Measurements from ENCODE around the gene DIRAS1.

DNA sequence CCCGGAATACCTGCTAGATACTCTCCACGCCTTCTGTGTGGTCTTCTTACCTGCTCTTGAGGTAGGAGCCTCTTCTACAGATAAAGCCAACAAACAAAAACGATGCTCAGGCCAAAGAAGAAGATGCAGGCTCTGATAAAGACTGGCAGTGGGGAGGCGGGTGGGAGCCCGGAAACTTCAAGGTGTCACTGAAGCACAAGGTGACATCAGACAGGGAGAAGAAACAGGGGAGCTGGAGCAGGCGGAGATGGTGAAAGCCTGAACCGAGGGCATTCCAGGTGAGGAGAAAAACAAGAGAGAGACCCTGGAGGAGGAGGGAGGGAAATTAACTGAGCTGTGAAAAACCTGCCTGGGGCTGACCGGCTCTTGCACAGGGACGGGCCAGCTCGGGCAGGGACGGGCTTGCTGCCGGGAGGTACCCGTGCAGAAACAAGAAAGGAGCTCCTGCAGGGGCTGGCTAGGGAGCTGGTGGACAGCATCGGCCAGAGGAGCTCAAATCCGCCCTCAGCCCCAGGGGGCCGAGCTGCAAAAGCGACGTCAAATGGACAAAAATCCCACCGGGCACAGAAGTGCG lies 37.7 kb downstream of the DIRAS1 start:
- TF ChIP-seq, protein P1, sequence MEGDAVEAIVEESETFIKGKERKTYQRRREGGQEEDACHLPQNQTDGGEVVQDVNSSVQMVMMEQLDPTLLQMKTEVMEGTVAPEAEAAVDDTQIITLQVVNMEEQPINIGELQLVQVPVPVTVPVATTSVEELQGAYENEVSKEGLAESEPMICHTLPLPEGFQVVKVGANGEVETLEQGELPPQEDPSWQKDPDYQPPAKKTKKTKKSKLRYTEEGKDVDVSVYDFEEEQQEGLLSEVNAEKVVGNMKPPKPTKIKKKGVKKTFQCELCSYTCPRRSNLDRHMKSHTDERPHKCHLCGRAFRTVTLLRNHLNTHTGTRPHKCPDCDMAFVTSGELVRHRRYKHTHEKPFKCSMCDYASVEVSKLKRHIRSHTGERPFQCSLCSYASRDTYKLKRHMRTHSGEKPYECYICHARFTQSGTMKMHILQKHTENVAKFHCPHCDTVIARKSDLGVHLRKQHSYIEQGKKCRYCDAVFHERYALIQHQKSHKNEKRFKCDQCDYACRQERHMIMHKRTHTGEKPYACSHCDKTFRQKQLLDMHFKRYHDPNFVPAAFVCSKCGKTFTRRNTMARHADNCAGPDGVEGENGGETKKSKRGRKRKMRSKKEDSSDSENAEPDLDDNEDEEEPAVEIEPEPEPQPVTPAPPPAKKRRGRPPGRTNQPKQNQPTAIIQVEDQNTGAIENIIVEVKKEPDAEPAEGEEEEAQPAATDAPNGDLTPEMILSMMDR (IDR thresholded peaks at IDR 0.05): no peak
- TF ChIP-seq POLR2A (IDR thresholded peaks at IDR 0.05): no peak
